GM12878 (cell line): ENCODE results near the gene TM7SF2.

Source experiments
- ATF7 ChIP-seq: fragments of 450-650 bp; IDR thresholded peaks from 2 replicates; pipeline ENCODE4 v1.6.1; 2016; ENCODE audit warnings: low read depth, mild to moderate bottlenecking
- CHD4 ChIP-seq: fragments of 200-600 bp; sonication (generic); IDR thresholded peaks from 2 replicates; pipeline ENCODE4 v1.6.1; 2016; ENCODE audit warnings: mild to moderate bottlenecking
- CREB1 ChIP-seq: IDR thresholded peaks from 2 replicates; pipeline ENCODE4 v1.6.1; 2012; ENCODE audit warnings: low read depth, mild to moderate bottlenecking, inconsistent platforms
- CTCF ChIP-seq, 3 experiments: IDR thresholded peaks in 2 of 3; conservative IDR thresholded peaks in 1 of 3; 2 replicates each; pipeline ENCODE4 v1.5.1; 2011; ENCODE audit warnings: low read depth in 3 of 3, low read length in 3 of 3, mild to moderate bottlenecking in 3 of 3, control low read depth in 2 of 3, moderate library complexity in 2 of 3, inconsistent platforms in 1 of 3, mixed read lengths in 1 of 3; ENCODE audit not compliant: control insufficient read depth in 2 of 3, insufficient read depth in 1 of 3; ENCODE audit errors: extremely low read depth in 1 of 3
- EP300 ChIP-seq, 2 experiments: fragments of 150-350 bp in 1 of 2; IDR thresholded peaks; 2 replicates each; pipeline ENCODE4 v1.6.1; 2011 to 2012; ENCODE audit warnings: low read depth in 2 of 2, low read length in 2 of 2, borderline replicate concordance in 1 of 2, improper control_type of control experiment in 1 of 2, inconsistent platforms in 1 of 2; ENCODE audit not compliant: control insufficient read depth in 1 of 2
- EZH2 ChIP-seq: IDR thresholded peaks from 2 replicates; pipeline ENCODE4 v1.6.1; 2012; ENCODE audit warnings: low read depth, mild to moderate bottlenecking, control low read depth, inconsistent platforms, low read length, borderline replicate concordance; ENCODE audit not compliant: control insufficient read depth
- FOXM1 ChIP-seq: IDR thresholded peaks from 2 replicates; pipeline ENCODE4 v1.6.1; 2012; ENCODE audit warnings: low read depth, mild to moderate bottlenecking, inconsistent platforms, low read length, moderate library complexity
- JUND ChIP-seq: IDR thresholded peaks from 2 replicates; pipeline ENCODE4 v1.6.1; 2012; ENCODE audit warnings: low read depth, mild to moderate bottlenecking, low read length, improper control_type of control experiment, moderate library complexity
- POLR2AphosphoS5 ChIP-seq: IDR thresholded peaks from 2 replicates; pipeline ENCODE4 v1.6.1; 2011; ENCODE audit warnings: mild to moderate bottlenecking, low read length, inconsistent platforms
- RBBP5 ChIP-seq: fragments of 200-600 bp; sonication (generic); conservative IDR thresholded peaks from 2 replicates; pipeline ENCODE4 v1.6.1; 2016
- RCOR1 ChIP-seq: conservative IDR thresholded peaks from 2 replicates; pipeline ENCODE4 v1.6.1; 2012; ENCODE audit warnings: low read depth, low read length, improper control_type of control experiment
- USF2 ChIP-seq: IDR thresholded peaks from 2 replicates; pipeline ENCODE4 v1.6.1; 2011; ENCODE audit warnings: low read depth, low read length, improper control_type of control experiment, borderline replicate concordance

DNA sequence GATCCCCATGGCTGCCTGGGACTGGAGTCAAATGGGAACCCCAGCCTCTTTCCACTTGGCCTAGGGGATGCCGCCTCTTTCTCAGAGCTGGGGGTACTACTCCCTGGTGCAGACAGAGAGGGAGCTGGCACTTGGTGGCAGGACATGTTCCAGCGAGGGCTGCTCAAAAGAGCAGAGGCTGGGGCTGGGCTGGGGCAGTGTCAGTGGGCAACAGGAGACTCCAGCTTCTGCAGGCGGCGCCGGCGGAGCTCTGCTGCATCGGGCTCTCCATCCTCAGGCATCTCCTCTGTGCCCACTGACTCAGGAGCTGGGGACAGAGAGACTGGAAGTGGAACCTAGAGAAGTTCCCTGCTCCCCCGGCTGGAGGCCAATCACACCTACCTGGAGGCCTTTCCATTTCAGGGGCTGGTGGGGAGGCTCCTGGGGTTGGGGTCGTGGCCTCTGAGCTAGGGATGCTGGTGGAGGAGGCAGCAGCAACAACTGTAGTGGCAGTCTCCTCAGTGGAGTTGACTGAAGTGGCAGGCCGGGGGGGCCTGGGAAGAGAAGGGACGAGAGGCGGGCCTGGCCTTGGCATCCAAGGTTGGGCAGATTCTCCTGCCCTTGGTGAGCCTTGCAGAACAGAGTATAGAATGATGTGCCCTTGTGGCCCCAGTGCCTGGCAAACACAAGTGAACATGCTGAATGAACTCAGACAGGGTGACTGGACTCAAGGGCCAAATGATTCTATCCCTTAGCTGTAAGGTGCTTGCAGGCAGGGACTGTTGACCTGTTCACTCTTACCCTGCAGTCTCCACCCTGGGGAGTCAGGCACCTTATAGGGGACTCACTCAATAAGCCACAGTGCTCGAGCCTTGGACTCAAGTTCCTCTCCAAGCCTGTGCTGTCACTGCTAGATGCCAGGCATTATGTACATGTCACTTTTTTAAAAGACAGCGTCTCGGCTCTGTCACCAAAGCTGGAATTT lies 16.8 kb downstream of the TM7SF2 start:
- TF ChIP-seq FOXM1 (no peak), RCOR1 (no peak), CTCF (IDR thresholded peaks at IDR 0.05 in 2 of 3, conservative IDR thresholded peaks at IDR 0.05 in 1 of 3; ENCODE audit: control insufficient read depth in 2 of 3, extremely low read depth in 1 of 3, insufficient read depth in 1 of 3, low read depth in 3 of 3, low read length in 3 of 3) (no peak), POLR2AphosphoS5 (no peak), EZH2 (no peak), EP300 (IDR thresholded peaks at IDR 0.05; ENCODE audit: borderline replicate concordance in 1 of 2, control insufficient read depth in 1 of 2, low read depth in 2 of 2, low read length in 2 of 2) (no peak), CREB1 (no peak), RBBP5 (no peak), USF2 (no peak), ATF7 (no peak), JUND (no peak), CHD4 (no peak)
